Middle frontal gyrus (tissue), 1 donor: ENCODE results near the gene C5AR1.
A peak's percentile ranks its signal among the peaks of the same experiment; 100 is the strongest.
"Not testable (repeated sequence)": the region's sequence is repeated elsewhere in the genome, so short reads cannot be mapped to it uniquely, and the experiment has no call there.

Experiments
- DNase-seq: peaks from one replicate; pipeline ENCODE4 v3.0.0-alpha.2; 2015; ENCODE audit warnings: low spot score; ENCODE audit errors: extremely low spot score

Gene C5AR1

DNA sequence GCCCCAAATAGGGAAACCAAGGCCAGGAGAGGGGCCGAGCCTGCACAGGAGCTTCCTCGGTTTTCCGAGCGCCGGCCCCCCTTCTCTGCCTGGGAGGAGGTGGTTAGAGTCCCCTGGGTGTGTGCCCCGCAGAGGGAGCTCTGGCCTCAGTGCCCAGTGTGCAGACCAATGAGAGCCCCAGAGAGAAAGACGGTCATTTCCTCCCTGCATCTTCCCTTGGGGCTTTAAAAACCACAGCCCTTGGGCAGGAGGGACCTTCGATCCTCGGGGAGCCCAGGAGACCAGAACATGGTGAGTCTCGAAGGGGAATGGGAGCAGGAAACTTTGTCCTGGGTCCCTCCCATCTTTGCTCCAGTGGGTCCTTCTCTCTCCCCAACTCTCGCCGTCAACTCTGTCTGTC is at the start of gene C5AR1:
Gene C5AR1 (plus strand): TSS at position 254 of the 400 bp plus-strand sequence. CDS start 35 bp downstream, at position 289.
- no peak for DNase-seq

GRCh38 chr19:47260476-47260875 is 49.2 kb upstream of the C5AR1 start:
- DNase-seq: no peak

- not testable (repeated sequence) for DNase-seq
These were observed 47.5 kb upstream of the C5AR1 start for GRCh38 chr19:47261946-47262793.

DNA sequence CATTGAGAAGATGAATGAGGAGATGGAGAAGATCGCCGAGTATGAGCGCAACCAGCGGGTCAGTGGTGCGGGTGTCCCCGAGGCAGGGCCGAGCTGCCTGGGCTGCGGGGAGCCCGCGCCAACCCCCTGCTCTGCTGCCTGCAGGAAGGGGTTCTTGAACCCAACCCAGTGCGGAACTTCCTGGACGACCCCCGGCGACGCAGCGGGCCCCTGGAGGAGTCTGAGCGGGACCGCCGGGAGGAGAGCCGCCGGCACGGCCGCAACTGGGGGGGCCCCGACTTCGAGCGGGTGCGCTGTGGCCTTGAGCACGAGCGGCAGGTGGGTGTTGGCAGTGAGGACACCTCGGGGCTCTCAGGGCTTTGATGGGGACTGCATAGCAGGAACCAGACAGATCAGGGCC is 45.0 kb upstream of the C5AR1 start:
- DNase-seq: no peak

- DNase-seq: no peak
These were observed 43.2 kb upstream of the C5AR1 start for GRCh38 chr19:47266401-47266941.

- DNase-seq: peak; percentile 63
These were observed 42.3 kb upstream of the C5AR1 start for GRCh38 chr19:47267350-47267759.

DNA sequence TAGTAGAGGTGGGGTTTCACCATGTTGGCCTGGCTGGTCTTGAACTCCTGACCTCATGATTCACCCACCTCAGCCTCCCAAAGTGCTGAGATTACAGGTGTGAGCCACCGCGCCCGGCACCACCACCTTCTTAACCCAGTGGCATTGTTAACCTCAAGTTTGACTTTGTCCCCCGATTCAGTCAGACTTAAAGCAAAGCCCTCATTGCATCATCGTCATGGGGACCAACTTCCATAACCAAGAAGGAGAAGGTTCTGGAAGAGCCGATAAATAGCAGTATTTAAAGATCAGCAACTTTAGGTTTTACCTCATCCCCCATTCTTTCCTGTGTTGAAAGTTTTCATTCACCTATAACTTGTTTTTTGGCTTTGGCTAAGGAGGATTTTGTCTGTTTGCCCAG is 41.6 kb upstream of the C5AR1 start:
- no peak for DNase-seq

GRCh38 chr19:47269596-47269995 is 40.1 kb upstream of the C5AR1 start:
- no peak for DNase-seq

GRCh38 chr19:47270408-47270807 is 39.3 kb upstream of the C5AR1 start:
- no peak for DNase-seq

- no peak for DNase-seq
These were observed 37.7 kb upstream of the C5AR1 start for GRCh38 chr19:47271949-47272348.

- no peak for DNase-seq
These were observed 37.0 kb upstream of the C5AR1 start for GRCh38 chr19:47272448-47273312.

- peak; percentile 63 for DNase-seq
These were observed 36.2 kb upstream of the C5AR1 start for GRCh38 chr19:47273313-47274070.

- DNase-seq: peak; percentile 78
These were observed 35.4 kb upstream of the C5AR1 start, which contains the start of gene INAFM1 for GRCh38 chr19:47274071-47274890. Gene INAFM1, plus strand, starts transcription at chr19:47274885. Its CDS starts 35 bp downstream, at chr19:47274920.

- no peak for DNase-seq
These were observed 34.5 kb upstream of the C5AR1 start for GRCh38 chr19:47274891-47275761.

GRCh38 chr19:47275791-47276461 is 33.7 kb upstream of the C5AR1 start:
- DNase-seq: no peak

DNA sequence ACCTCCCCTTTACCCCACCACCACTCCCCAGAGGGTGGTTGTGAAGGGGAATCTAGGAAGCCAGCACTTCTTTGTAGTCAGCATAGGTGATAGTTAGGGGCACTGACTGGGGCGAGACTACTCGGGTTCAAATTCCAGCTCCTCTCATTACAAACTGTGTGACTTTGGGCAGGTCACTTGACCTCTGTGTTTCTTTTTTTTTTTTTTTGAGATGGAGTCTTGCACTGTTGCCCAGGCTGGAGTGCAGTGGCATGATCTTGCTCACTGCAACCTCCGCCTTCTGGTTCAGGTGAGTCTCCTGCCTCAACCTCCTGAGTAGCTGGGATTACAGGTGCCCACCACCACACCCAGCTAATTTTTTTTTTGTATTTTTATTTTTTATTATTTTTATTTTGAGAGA is 33.1 kb upstream of the C5AR1 start:
- not testable (repeated sequence) for DNase-seq

DNA sequence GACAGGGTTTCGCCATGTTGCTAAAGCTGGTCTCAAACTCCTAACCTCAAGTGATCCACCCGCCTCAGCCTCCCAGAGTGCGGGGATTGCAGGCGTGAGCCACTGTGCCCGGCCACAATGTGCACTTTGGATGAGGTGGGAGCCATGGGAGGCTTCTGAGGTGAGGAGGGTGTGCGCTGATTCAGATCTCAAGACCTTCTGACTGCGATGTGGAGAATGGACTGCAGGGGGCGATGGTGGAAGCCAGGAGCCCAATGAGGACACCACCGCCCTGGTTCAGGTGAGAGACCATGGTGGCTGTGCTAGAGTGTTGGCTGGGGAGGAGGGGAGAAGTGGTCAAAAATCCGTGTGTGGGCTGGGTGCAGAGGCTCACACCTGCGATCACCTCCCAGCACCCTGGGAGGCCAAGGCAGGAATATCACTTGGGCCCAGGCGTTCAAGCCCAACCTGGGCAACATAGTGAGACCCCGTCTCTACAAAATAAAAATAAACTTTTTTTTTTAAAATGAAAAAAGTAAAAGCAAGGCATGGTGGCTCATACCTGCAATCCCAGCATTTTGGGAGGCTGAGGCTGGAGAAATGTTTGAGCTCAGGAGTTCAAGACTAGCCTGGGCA is 29.4 kb upstream of the C5AR1 start:
- no peak for DNase-seq

DNA sequence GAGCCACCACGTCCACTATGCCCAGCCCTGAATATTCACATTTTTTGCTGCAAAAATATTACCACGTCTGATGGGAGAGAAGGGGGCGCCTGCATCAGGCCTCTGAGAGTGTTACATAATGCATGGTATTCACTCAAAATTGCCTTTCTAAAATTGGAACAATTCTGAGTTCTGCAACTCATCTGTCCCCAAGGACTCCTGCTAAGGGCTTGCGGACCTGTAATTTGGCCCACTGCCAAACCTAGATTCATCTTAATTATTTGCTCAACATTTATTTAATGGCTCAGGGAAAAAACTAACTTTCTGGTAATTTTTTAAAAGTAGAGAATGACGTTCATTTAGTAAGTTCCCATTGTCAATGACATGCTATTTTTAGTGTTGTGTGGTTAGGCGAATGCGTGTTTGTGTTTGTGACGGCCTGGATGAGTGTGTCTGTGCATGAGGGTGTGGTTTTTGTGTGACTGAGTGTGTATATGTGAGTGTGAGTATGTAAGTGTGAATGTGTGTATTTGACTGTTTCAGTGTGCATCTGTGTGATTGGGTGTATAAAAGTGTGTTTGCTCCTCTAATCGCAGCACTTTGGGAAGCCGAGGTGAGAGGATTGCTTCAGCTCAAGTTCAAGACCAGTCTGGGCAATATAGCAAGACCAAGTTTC is 26.1 kb upstream of the C5AR1 start:
- no peak for DNase-seq
